ENCODE measurements around the gene WDR87. TPM values are rescaled to one million over a fixed set of nuclear protein-coding genes. Genes with fewer than 3 reads are reported as not detected.

WDR87 gene
- total RNA-seq, 1 experiment from 2014 or later = not detected

DNA sequence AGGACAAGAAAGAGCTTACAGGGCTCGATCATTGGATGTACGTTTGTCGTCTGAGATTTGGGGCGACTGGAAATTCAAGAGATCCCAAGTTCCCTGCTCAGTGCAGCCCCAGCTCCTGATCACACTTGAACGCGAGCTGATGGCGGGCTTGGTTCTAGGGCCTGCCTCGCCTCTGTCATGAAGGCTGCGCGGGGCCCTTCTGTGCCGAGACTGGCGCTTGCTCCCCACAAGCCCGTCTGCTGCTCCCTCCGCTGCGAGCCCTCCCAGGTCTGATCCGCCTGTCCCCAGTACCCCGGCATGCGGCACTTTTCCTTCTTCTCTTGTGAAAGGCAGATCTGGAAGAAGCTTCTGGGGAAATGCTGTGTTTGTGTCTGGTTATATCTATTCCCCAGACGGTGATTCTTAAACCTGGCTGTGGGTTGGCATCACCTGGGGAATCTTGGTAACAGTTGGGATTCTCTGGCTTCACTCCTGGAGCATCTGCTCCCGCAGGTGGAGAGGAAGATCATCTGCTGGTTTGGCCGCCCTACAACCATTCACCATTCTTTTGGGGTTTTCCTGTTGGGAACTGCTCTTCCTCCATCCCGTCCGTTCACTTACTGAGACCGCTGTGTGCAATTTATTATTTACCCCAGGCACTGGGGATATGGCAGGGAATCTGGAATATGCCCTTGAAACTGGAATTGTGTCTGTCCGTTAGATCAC lies 44.2 kb upstream of the WDR87 start:
- ATAC-seq (no peak), DNase-seq (ENCODE audit: low read depth, low spot score) (no peak)
- in situ Hi-C loops (cut with HindIII; ENCODE audit: low pct_unique_long_range_greater_than_20kb, low sequenced_read_pairs) = no loop called here
- Histone ChIP-seq H3K9me3 (ENCODE audit: control insufficient read depth, insufficient read depth, low read depth, low read length) (no peaks in the 10 kb centered on the region), H3K27me3 (ENCODE audit: control insufficient read depth, insufficient read depth, low read length) (no peaks in the 10 kb centered on the region), H3K4me1 (ENCODE audit: control insufficient read depth, insufficient read depth, low read length) (peaks cover 16% of the 10 kb centered on the region), H3K36me3 (ENCODE audit: control insufficient read depth, insufficient read depth, low read length) (no peaks in the 10 kb centered on the region), H3K4me3 (ENCODE audit: low read depth in 2 of 2, low read length in 2 of 2) (no peak overlapping the region), H3K27ac (ENCODE audit: low read length) (no peak overlapping the region)
- CTCF ChIA-PET = no interaction called here
- intact Hi-C loops (cut with micrococcal nuclease; ENCODE audit: unreplicated experiment) = no loop called here
- TF ChIP-seq SIN3A (IDR thresholded peaks at IDR 0.05; ENCODE audit: borderline replicate concordance, insufficient read depth, low read depth, low read length) (no peak), POLR2AphosphoS5 (IDR thresholded peaks at IDR 0.05; ENCODE audit: low read depth, low read length) (no peak), TCF7L2 (IDR thresholded peaks at IDR 0.05; ENCODE audit: low read depth, low read length) (no peak)
- TF ChIP-seq, protein P1, sequence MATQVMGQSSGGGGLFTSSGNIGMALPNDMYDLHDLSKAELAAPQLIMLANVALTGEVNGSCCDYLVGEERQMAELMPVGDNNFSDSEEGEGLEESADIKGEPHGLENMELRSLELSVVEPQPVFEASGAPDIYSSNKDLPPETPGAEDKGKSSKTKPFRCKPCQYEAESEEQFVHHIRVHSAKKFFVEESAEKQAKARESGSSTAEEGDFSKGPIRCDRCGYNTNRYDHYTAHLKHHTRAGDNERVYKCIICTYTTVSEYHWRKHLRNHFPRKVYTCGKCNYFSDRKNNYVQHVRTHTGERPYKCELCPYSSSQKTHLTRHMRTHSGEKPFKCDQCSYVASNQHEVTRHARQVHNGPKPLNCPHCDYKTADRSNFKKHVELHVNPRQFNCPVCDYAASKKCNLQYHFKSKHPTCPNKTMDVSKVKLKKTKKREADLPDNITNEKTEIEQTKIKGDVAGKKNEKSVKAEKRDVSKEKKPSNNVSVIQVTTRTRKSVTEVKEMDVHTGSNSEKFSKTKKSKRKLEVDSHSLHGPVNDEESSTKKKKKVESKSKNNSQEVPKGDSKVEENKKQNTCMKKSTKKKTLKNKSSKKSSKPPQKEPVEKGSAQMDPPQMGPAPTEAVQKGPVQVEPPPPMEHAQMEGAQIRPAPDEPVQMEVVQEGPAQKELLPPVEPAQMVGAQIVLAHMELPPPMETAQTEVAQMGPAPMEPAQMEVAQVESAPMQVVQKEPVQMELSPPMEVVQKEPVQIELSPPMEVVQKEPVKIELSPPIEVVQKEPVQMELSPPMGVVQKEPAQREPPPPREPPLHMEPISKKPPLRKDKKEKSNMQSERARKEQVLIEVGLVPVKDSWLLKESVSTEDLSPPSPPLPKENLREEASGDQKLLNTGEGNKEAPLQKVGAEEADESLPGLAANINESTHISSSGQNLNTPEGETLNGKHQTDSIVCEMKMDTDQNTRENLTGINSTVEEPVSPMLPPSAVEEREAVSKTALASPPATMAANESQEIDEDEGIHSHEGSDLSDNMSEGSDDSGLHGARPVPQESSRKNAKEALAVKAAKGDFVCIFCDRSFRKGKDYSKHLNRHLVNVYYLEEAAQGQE (IDR thresholded peaks at IDR 0.05; ENCODE audit: insufficient read depth in 1 of 2, low read depth in 2 of 2, low read length in 1 of 2) = no peak
- TF ChIP-seq, protein P2, sequence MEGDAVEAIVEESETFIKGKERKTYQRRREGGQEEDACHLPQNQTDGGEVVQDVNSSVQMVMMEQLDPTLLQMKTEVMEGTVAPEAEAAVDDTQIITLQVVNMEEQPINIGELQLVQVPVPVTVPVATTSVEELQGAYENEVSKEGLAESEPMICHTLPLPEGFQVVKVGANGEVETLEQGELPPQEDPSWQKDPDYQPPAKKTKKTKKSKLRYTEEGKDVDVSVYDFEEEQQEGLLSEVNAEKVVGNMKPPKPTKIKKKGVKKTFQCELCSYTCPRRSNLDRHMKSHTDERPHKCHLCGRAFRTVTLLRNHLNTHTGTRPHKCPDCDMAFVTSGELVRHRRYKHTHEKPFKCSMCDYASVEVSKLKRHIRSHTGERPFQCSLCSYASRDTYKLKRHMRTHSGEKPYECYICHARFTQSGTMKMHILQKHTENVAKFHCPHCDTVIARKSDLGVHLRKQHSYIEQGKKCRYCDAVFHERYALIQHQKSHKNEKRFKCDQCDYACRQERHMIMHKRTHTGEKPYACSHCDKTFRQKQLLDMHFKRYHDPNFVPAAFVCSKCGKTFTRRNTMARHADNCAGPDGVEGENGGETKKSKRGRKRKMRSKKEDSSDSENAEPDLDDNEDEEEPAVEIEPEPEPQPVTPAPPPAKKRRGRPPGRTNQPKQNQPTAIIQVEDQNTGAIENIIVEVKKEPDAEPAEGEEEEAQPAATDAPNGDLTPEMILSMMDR (IDR thresholded peaks at IDR 0.05) = no peak
- POLR2A ChIA-PET = no interaction called here
- no TSS peak for BruUV-seq (replicated peaks)

DNA sequence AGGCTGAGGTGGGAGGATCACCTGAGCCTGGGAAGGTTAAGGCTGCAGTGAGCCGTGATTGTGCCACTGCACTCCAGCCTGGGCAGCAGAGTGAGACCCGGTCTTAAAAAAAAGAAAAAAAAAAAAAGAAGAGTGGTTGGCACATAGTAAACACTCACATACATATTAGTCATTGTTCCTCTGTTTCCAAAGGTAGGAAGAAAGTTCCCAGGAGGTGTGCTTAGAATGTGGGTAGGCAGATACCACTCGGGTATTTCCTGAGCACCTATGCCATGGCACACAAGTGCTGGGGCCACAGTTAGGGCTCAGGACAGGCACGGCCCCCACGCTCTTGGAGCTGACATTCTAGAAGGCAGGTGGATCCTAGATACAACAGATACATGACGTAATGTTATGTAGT lies 42.0 kb upstream of the WDR87 start:
- BruUV-seq (replicated peaks) = TSS peak; percentile 45
- H3K27ac ChIP-seq (ENCODE audit: low read length) = no peak overlapping the region
- peaks cover 5% of the 10 kb centered on the region for H3K4me1 ChIP-seq (ENCODE audit: control insufficient read depth, insufficient read depth, low read length)
- H3K4me3 ChIP-seq (ENCODE audit: low read depth in 2 of 2, low read length in 2 of 2) = no peak overlapping the region
- TF ChIP-seq, protein P1 (IDR thresholded peaks at IDR 0.05; ENCODE audit: insufficient read depth in 1 of 2, low read depth in 2 of 2, low read length in 1 of 2) = no peak
- no peak for TF ChIP-seq SIN3A (IDR thresholded peaks at IDR 0.05; ENCODE audit: borderline replicate concordance, insufficient read depth, low read depth, low read length)
- TF ChIP-seq POLR2AphosphoS5 (IDR thresholded peaks at IDR 0.05; ENCODE audit: low read depth, low read length) = no peak
- TF ChIP-seq TCF7L2 (IDR thresholded peaks at IDR 0.05; ENCODE audit: low read depth, low read length) = no peak
- TF ChIP-seq, protein P2 (IDR thresholded peaks at IDR 0.05) = no peak
- no peak for ATAC-seq
- H3K9me3 ChIP-seq (ENCODE audit: control insufficient read depth, insufficient read depth, low read depth, low read length) = no peaks in the 10 kb centered on the region
- DNase-seq (ENCODE audit: low read depth, low spot score) = no peak
- POLR2A ChIA-PET = no interaction called here
- no peaks in the 10 kb centered on the region for H3K36me3 ChIP-seq (ENCODE audit: control insufficient read depth, insufficient read depth, low read length)
- in situ Hi-C loops (cut with HindIII; ENCODE audit: low pct_unique_long_range_greater_than_20kb, low sequenced_read_pairs) (no loop called here), intact Hi-C loops (cut with micrococcal nuclease; ENCODE audit: unreplicated experiment) (no loop called here)
- no peaks in the 10 kb centered on the region for H3K27me3 ChIP-seq (ENCODE audit: control insufficient read depth, insufficient read depth, low read length)
- CTCF ChIA-PET = no interaction called here
